ENCODE results near the gene COX10.
A peak's percentile ranks its signal among the peaks of the same experiment; 100 is the strongest.

Gene COX10

DNA sequence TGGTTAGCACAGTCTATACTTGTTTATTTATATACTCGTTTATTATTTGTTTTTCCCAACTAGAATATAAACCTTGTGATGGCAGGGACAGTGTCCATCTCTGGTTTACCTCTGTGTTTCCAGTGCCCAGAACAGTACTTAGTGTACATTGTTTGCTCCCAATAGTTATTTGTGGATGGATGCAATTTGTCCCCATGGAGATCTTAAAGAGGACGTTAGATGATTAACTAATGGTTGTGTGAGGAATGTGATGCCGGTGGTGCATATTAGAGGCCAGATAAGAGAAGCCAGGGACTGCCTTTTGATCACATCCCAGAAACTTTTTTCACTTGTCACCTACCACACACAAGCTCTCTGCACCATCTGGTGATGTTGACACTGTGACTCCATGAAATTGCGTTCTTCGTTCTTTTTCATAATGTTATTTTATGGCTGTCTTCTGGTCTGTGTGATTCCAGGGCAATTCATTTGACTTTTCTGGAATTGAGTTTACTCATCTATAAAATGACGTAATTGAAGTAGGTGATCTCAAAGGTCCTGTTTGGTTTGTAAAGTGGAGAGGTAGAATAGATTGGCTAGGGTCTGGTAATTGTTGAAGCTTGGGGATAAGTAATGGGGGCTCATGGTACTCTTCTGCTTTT is 1.2 kb downstream of the COX10 start:
- H3K4me3 ChIP-seq (ENCODE audit: low read depth, low read length) = peak overlapping the region; percentile 96
- TF ChIP-seq, protein P1, sequence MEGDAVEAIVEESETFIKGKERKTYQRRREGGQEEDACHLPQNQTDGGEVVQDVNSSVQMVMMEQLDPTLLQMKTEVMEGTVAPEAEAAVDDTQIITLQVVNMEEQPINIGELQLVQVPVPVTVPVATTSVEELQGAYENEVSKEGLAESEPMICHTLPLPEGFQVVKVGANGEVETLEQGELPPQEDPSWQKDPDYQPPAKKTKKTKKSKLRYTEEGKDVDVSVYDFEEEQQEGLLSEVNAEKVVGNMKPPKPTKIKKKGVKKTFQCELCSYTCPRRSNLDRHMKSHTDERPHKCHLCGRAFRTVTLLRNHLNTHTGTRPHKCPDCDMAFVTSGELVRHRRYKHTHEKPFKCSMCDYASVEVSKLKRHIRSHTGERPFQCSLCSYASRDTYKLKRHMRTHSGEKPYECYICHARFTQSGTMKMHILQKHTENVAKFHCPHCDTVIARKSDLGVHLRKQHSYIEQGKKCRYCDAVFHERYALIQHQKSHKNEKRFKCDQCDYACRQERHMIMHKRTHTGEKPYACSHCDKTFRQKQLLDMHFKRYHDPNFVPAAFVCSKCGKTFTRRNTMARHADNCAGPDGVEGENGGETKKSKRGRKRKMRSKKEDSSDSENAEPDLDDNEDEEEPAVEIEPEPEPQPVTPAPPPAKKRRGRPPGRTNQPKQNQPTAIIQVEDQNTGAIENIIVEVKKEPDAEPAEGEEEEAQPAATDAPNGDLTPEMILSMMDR (IDR thresholded peaks at IDR 0.05; ENCODE audit: insufficient read depth, low read depth, low read length, missing control alignments) = no peak
- DNase-seq (ENCODE audit: low read depth) = no peak

DNA sequence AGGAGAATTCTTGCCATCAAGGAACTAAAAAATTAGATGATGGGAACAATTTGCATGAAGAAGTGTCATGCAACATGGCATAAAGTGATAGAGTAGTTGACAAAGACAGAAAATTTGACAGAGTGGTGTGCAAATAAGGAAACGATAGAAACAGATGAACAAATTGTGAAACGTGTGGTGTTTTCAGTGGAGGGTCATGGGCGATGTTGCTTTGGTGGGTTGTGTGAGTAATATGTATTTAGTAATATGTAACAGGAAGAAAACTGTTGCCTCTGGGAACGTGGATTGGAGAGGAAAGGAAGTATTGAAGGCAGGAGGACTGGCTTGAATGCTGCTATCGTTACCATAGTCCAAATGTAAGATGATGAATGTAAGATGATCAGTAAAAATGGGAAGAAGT is 3.6 kb downstream of the COX10 start:
- H3K4me3 ChIP-seq (ENCODE audit: low read depth, low read length) = no peak overlapping the region
- TF ChIP-seq, protein P1 (IDR thresholded peaks at IDR 0.05; ENCODE audit: insufficient read depth, low read depth, low read length, missing control alignments) = no peak
- no peak for DNase-seq (ENCODE audit: low read depth)

DNA sequence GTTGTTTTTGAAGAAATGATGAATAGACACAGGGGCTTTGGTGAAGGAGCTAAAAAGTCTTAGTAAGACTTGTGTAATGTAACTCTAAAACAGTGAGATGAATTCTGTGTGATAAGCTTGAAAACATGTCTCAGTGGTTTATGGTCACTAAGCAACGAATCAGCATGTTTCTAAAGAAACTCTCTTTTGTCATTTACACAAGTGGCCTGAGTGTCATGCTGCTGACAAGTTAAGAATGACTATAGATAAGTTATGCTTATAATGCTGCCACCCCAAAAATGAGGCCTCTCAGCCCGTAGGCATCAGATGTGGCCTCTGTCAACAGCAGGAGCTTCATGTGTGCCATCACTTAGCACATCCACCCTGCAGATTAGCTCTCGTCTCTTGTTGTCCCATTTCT is 8.7 kb downstream of the COX10 start:
- no peak for DNase-seq (ENCODE audit: low read depth)
- TF ChIP-seq, protein P1 (IDR thresholded peaks at IDR 0.05; ENCODE audit: insufficient read depth, low read depth, low read length, missing control alignments) = no peak
- H3K4me3 ChIP-seq (ENCODE audit: low read depth, low read length) = no peak overlapping the region

DNA sequence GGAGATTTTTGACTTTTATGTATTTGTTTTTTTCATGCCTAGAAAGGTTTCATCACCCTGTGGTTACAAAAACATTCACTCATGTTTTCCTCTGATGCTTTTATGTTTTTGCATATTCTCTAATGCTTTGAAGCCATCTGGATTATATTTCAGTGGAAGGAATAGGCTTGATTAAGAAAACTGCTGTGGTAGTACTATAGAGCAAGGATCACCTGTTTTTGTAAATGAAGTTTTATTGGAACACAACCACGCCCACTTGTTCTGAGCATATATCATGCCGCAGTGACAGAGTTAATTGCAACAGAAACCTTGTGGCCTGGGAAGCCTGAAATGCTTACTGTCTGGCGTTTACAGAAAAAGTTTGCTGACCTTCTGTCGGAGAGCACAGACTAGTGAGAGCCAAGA is 11.5 kb downstream of the COX10 start:
- TF ChIP-seq, protein P1 (IDR thresholded peaks at IDR 0.05; ENCODE audit: insufficient read depth, low read depth, low read length, missing control alignments) = no peak
- DNase-seq (ENCODE audit: low read depth) = no peak
- no peak overlapping the region for H3K4me3 ChIP-seq (ENCODE audit: low read depth, low read length)

DNA sequence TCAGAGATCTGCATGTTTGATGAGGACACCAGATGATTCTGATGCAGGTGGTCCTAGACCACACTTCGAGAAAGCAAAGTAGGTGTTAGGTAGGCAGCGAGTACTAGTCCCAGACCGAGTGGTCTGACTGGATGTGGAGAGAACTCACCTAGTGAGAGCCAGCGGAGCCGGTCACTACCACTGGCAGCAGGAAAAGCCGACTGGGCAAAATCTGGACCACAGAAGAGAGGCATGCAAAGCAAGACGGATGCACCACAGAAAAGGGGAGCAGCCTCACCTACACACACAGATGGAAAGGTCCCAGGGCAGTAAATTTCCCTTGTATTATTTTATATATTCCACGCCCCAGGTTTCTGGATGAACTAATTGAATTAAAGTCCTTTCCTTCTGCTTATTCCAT is 13.5 kb downstream of the COX10 start:
- H3K4me3 ChIP-seq (ENCODE audit: low read depth, low read length) = no peak overlapping the region
- no peak for DNase-seq (ENCODE audit: low read depth)
- TF ChIP-seq, protein P1 (IDR thresholded peaks at IDR 0.05; ENCODE audit: insufficient read depth, low read depth, low read length, missing control alignments) = no peak

DNA sequence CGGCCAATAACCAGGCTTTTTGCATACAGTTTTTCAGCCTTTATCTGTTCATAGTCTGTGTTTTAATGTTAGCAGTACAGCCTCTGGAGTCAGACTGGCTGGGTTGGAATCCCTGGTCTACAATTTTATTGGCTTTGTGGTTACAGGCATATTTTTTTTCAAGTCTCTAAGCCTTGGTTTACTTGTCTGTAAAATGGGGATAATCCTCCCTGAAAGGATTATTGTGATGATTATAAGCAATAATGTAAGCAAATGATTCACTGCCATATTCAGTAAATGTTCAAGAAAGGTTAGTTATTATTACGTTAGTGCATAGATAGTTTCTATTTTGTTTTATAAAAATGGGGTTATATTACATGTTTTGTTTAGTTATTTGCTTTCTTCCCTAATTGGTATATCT is 15.7 kb downstream of the COX10 start:
- TF ChIP-seq, protein P1 (IDR thresholded peaks at IDR 0.05; ENCODE audit: insufficient read depth, low read depth, low read length, missing control alignments) = no peak
- H3K4me3 ChIP-seq (ENCODE audit: low read depth, low read length) = no peak overlapping the region
- DNase-seq (ENCODE audit: low read depth) = no peak

DNA sequence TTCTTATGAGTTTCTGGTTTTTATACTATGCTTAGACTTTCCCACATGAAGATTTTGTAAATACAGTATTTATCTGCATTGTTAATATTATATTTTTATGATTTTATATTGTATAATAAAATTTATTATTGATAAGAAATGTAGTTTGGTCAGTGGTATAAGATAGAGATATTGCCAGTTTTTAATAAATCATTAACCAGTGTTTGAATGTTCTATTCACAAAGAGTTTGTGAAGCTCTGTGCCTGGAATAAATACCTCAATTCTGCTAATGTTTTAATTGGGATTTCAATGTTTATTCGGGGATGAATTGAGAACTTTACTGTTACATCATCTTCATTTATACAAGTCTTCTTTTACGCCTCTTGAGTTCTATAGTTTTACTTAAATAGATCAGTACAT is 16.9 kb downstream of the COX10 start:
- no peak overlapping the region for H3K4me3 ChIP-seq (ENCODE audit: low read depth, low read length)
- TF ChIP-seq, protein P1 (IDR thresholded peaks at IDR 0.05; ENCODE audit: insufficient read depth, low read depth, low read length, missing control alignments) = no peak
- DNase-seq (ENCODE audit: low read depth) = no peak
